Activated CD8-positive, alpha-beta memory T cell treated with anti-CD3 and anti-CD28 coated beads, Interleukin-2, amount 50 U/mL, for 1 hour (primary cell): ENCODE results near the gene USP47.

ENCODE experiments used
- DNase-seq: peaks from one replicate; pipeline ENCODE4 v3.0.0-alpha.2; 2020; ENCODE audit errors: extremely low read depth

USP47 gene

GRCh38 chr11:11867720-11868119, 25.9 kb downstream of the USP47 start:
- DNase-seq, result no peak

GRCh38 chr11:11871991-11872401, 30.2 kb downstream of the USP47 start:
- no peak for DNase-seq

GRCh38 chr11:11876458-11876857, 34.7 kb downstream of the USP47 start:
- DNase-seq, result no peak

- DNase-seq, result no peak
Observed at GRCh38 chr11:11880179-11880578, 38.4 kb downstream of the USP47 start.

- no peak for DNase-seq
Observed at GRCh38 chr11:11882539-11882938, 40.8 kb downstream of the USP47 start.

- DNase-seq, result no peak
Observed at GRCh38 chr11:11884351-11884750, 42.6 kb downstream of the USP47 start.

- DNase-seq, result no peak
Observed at GRCh38 chr11:11884774-11885481, 43.2 kb downstream of the USP47 start.

GRCh38 chr11:11894486-11894885, 52.7 kb downstream of the USP47 start:
- DNase-seq, result no peak

- no peak for DNase-seq
Observed at GRCh38 chr11:11895672-11896071, 53.9 kb downstream of the USP47 start.

GRCh38 chr11:11898648-11899047, 56.9 kb downstream of the USP47 start:
- DNase-seq, result no peak

- DNase-seq, result no peak
Observed at GRCh38 chr11:11899401-11899800, 57.6 kb downstream of the USP47 start.

- no peak for DNase-seq
Observed at GRCh38 chr11:11901929-11902328, 60.2 kb downstream of the USP47 start.

GRCh38 chr11:11909727-11910126, 68.0 kb downstream of the USP47 start:
- DNase-seq, result no peak

GRCh38 chr11:11910541-11910940, 68.8 kb downstream of the USP47 start:
- DNase-seq, result no peak

- DNase-seq, result no peak
Observed at GRCh38 chr11:11913395-11913794, 71.6 kb downstream of the USP47 start.

- no peak for DNase-seq
Observed at GRCh38 chr11:11915625-11916024, 73.9 kb downstream of the USP47 start.

- DNase-seq, result no peak
Observed at GRCh38 chr11:11916981-11917399, 75.2 kb downstream of the USP47 start.

- DNase-seq, result no peak
Observed at GRCh38 chr11:11923828-11924227, 82.1 kb downstream of the USP47 start.

- no peak for DNase-seq
Observed at GRCh38 chr11:11929920-11930319, 88.1 kb downstream of the USP47 start.

GRCh38 chr11:11931461-11932055, 89.8 kb downstream of the USP47 start:
- DNase-seq, result no peak

- DNase-seq, result no peak
Observed at GRCh38 chr11:11935536-11935935, 93.8 kb downstream of the USP47 start.

- DNase-seq, result no peak
Observed at GRCh38 chr11:11937433-11937832, 95.7 kb downstream of the USP47 start.

GRCh38 chr11:11937957-11938356, 96.2 kb downstream of the USP47 start:
- DNase-seq, result no peak

- no peak for DNase-seq
Observed at GRCh38 chr11:11940551-11940950, 98.8 kb downstream of the USP47 start.
